DMS 273 treated with DMSO at 0.1 percent for 48 hours (cell line): Measurements from ENCODE around the gene ATAD3B.
"Not testable (repeated sequence)": the region's sequence is repeated elsewhere in the genome, so short reads cannot be mapped to it uniquely, and the experiment has no call there.

Source experiments
- DNase-seq: peaks from one replicate; lab custom pipeline; 2025; lab: John Stamatoyannopoulos, UW

ATAD3B gene

DNA sequence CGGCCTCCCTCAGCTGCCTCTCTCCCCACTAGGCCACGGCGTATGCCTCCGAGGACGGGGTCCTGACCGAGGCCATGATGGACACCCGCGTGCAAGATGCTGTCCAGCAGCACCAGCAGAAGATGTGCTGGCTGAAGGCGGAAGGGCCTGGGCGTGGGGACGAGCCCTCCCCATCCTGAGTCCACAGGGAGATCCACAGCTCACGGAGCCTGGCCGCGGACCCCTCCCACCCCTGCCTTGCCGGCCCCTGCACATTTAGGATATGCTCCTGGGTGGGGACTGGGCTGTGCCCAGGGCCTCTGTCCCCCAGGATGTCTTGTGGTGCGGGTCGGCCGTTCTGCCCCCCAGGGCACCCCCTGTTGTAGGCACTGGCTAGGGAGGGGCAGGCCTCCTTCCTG, 62.3 kb downstream of the ATAD3B start:
- DNase-seq, result not testable (repeated sequence)

DNA sequence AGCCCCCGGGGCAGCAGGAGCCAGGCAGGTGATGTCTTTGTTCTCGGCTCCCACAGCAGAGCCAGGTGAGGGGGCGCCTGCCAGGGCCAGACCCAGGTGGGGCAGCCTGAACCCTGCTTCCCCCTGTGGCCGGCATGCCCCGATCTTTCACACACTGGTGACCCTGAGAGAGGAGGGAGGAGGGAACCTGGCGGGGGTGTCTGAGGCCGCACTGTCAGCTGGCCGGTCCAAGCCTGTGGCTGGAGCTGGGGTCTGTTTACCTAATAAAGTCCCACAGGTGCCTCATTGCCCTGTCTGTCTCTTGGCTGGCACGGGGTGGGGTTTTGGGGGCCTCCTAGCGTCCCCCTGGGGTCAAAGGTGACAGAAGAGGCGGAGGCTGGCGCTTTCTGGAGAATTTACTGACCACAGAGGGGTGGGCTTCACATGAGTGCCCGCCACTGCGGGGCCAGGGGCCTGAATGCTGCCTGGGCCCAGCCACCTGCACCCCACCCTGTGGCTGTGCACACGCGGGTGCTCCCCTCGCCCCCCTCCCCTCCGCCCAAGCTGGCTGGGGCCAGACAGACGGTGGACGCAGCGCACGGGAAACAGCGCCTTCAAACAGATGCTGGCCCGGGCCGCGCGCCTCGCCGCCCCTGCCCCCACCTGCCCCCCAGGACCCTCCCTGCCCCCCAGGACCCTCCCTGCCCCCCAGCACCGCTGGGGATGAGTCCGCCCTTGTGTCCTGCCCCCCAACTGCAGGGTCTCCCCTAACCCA, 63.0 kb downstream of the ATAD3B start:
- no peak for DNase-seq

DNA sequence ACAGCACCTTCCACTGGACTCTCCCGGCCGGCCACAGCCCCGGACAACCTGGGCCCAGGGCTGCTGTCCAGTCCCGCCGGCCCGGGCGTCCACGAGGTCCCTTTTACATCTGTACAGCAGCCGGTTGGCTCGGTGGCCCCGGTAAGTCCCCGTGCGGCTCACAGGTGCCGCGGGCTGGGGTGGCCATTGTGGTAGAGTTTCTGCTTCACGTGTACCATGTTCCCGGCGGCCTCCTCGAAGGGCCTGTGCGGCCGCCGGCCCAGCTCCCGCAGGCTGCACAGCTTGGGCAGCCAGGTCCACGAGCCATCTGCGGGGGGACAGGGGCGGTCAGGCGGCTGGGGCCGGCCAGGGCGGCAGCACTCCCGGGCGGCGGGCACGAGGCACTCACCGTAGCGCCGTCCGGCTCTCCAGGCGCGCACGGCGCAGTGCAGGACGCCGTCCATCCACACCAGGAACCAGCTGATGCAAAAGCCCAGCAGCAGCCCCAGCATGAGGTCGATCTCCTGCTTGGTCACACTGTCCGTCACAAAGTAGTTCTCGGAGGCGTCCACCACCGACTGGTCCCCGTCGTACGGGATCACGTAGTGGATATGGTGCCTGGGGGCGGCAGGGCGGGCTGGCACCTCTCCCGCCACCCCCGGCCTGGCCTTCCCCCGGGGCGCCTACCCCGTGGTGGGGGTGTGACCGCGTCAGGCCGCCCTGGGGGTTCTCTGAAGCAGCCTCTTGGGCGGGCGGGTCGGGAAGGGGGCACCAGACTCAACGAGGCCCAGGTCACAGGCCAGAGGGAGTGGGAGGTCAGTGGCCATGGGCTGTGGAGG, 63.8 kb downstream of the ATAD3B start:
- DNase-seq, result no peak

DNA sequence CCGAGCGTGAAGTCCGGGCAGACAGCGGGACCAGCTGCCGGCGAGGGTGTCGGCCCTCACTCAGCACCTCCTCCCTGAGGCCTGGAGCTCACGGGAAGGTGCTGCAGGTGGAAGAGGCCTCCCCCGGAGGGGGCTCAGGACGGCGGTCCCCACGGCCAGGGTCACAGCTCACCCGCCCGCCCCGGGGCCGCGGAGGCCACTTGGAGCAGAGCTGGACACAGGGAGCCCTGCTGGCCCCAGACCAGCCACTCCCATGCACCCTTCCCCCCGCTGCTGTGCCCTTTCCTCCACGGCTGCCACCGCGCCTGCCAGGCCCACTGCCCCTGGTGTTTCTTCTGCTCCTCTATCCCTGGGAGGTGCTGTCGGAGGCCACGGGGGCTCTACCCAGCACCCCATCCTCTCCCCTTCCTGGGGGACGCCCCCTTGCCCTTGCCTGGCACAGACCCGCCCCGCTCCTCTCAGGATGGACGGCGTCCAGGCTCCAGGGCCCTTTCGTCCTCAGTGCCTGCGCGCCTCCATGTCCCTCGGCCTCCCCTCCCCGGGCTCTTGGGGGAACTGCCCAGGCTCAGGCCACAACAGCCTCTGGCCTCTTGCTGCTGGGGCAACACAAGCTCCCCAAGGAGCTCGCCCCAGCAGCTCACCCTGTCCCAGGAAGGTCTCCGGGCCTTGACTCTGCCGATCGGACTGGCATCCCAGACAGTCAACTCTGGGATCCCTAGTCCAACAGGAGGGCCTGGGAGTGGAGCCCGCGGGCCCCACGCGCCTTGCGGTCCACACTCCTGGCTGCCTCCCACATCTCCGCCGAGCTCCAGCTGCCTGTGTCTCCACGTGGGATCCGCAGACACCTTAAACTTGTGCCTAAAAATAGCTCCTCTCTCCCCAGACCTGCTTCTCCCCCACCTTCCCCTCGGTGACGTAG, 64.7 kb downstream of the ATAD3B start:
- no peak for DNase-seq

DNA sequence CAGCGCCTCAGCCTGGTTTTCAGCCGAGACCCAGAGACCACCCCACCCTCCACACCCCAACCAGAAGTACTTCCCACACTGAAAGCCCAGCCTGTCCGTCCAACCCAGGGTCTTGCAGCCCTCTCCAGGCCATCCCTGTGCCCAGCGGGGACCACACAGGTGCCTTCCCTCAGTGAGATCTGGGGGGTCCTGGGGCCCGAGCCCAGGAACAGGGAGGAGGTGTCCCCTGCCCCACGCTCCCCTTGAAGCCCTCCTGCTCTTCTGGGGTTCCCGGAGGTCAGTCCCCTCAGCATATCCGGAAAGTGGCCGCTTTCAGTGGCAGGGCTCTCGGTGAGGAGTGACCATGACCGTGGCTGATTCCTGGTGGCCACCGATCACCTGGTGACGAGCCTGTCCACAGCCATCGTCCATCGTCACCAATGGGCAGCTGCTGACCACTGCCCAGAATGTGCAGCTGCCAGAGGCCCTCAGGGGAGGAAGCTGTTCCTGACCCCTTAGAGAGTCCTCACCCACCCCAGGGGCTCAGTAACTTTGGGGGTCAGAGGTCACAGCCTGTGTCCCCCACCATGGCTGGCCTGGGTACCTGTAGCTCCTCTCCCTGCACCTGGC, 65.5 kb downstream of the ATAD3B start:
- no peak for DNase-seq

DNA sequence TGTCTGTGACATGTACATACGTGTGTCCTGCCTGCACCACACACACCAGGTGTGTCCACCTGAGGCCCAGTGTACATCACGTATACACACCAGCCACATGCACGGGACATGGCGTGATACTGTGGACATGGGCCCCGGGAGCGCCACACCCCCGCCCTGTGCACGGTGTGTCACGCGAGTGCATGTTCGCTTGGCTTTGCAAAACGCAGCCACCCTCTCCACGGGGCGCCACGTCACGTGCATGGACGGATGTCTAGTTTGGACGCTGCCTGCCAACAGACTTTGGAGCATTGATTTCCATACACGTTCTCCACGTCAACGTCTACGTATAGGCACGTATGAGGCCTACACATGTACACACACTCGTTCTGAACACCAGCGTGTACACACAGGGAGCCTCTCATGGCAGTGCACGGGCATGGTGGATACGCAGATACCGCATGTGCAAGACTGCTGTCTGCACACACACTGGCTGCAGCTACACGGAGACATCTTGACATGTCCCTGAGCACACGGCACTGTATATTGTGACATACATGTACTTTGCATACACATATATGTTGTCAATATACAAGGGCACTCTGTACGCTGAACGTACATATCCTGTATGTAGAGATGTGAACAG, 66.2 kb downstream of the ATAD3B start:
- DNase-seq, result no peak

DNA sequence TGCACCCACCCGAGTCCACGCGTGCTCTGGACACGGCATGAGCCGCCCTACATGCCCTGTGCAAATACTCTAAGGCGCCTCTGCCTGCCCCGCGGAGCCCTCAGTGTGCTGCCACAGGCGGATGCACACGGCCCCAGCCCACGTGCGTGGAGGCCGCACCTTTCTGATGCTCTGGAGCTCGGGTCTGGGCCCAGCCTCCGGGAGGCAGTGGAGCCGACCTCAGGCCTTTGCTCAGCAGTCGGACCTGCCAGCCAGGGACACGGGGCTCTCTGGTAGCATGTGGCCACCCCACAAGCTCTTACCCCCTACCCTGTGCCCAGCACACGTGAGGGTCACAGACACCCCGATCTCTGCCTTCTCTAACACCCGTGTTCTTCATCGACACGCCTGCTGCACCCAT, 66.8 kb downstream of the ATAD3B start:
- DNase-seq, result no peak

DNA sequence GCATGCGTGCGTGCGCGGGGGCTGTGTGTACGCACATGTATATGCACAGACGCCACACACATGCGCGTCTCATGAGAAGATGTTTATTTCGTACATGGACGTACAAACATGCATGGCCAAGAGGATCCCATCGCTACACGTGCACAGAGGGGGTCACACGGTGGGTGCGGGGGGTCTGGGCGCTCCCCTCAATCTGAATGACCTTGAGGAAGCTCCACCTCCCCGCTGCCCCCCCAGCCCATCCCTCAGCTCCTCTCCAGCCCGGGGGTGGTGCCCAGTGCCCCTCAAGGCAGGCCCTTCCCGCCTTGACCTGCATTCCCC, 67.4 kb downstream of the ATAD3B start:
- no peak for DNase-seq

DNA sequence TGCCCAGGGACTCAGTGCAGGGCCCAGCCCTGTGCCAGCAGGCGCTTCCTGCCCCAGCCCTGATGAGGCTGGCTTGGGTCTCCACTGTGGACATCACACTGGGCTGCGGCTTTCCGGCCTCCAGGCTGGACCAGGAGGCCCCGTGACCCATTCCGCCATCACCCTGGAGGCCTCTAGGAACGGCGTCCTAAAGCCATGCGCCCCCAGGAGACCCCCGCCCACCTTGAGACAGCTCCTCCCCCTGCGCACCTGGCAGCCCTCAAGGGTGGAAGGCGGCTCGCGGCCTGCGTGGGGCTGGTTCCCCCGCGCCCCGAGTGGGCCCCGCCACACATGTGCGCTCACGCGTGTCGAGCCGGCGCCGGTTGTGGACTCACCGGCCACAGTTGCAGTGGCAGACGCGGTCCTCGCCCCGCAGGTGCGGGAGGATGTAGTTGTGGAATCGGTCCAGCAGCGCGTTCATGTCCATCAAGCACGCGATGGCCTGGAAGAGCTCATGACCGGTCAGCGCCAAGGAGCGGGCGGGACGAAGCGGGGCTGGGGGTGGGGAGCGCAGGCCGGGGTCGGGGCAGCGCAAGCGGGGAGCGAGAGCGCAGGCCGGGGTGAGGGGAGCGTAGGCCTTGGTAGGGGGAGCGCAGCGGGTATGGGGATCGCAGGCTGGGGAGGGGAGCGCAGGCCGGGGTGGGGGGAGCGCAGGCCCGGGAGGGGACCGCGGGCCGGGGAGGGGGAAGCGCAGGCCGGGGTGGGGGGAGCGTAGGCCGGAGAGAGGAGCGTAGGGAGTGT, 67.9 kb downstream of the ATAD3B start:
- DNase-seq, result no peak

DNA sequence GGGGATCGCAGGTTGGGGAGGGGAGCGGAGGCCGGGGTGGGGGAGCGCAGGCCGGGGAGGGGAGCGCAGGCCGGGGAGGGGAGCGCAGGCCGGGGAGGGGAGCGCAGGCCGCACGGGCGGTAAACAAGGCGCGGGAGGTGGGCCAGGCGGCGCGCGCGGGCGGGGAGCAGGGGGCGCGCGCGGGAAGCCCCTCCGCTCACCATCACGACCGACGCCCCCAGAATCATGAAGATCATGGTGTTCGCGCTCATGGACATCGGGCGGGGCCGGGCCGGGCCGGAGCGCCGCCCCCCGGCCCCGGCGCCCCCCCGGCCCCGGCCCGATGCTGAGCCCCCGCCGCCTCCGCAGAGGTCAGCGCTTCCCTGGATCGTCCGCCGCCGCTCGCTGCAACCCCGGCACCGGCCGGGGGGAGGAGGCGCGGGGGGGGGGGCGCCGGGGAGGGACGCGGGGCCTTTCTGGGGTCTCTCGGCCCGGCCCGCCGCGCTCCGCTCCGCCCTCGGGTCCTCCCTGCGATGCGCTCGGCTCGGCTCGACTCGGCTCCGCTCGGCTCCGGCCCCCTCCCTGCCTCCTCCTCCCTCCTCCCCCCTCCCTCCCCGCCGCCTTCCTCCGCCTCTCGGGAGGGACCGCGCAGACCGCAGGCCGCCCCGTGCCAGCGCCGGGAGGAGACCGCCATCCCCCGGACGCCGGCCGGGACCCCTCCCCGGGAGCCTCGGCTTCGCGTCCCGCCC, 68.7 kb downstream of the ATAD3B start, which contains the start of gene TMEM240:
TMEM240 (minus strand) TSS at position 535 of the 728 bp plus-strand sequence; CDS start at position 257, 278 bp downstream.
- DNase-seq, result no peak

DNA sequence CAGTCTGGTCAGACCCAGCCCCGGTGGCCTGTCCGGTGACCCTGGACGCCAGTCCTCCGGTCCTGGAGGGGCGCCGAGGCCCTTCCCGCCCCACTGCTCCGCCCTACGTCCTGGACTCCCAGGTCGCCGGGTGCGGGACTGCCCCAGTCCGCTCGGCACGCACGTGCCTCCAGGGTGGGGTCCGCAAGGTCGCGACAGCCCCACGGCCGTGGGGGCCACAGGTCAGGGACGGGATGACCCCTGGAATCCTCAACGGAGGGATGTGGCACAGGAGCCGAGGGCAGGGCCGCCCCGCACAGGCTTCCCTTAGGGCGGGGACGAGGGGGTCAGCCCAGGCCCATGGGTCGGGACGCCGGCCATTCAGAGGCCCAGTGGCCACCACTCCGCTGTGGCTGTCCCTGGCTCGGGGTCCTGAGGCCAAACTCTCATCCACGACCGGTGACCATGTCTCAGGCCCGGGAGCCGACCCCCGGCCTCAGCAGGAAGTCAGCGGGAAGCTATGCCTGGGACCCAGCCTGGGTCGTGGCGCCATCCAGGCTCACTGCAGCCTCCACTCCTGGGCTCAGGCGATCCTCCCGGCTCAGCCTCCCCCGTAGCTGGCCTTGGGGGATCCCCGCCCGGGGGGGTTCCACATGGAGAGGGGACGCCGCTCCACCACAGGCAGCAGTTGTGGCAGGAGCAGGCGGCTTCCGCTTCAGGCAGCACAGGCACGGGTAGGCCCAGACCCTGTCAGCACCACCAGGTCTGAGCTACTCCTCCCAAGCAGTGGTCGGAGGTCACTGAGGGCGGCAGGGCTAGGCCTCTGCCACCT, 69.5 kb downstream of the ATAD3B start:
- DNase-seq, result no peak

DNA sequence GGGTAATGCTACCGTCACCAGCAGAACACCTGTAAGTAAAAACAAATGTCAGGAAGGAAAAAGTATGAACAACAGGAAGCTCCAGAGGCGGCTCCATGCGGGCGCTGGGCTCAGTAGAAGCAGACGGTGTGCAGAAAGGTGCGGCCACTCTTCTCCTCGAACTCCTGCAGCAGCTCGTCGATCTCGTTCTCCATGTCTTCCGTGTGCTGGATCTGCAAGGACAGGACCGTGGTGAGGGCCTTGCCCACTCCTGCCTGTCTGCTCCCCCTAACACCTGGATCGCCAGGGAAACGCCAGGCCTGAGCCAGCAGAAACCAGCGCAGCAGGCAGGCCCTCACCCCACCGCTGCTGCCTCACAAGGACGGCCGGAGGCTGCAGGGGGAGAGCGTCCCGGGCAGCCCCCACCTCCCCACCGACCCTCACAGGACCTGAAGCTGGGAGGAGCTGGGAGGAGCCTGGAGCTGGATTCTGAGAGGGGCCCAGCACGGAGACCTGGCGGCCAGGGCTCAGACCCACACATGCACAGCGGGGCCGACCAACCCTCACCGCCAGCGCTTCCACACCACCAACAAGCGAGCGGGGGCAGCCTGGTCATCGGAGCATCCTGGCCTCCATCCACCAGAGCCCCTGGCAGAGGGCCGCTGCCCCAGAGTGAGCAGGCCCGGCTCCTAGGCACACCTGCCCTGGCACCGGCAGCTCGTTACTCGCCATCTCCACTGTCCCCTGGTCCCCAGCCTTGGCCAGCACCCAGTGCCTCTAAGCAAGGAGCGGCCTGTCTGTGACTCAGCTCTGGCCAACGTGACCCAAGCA, 70.6 kb downstream of the ATAD3B start:
- DNase-seq, result no peak

DNA sequence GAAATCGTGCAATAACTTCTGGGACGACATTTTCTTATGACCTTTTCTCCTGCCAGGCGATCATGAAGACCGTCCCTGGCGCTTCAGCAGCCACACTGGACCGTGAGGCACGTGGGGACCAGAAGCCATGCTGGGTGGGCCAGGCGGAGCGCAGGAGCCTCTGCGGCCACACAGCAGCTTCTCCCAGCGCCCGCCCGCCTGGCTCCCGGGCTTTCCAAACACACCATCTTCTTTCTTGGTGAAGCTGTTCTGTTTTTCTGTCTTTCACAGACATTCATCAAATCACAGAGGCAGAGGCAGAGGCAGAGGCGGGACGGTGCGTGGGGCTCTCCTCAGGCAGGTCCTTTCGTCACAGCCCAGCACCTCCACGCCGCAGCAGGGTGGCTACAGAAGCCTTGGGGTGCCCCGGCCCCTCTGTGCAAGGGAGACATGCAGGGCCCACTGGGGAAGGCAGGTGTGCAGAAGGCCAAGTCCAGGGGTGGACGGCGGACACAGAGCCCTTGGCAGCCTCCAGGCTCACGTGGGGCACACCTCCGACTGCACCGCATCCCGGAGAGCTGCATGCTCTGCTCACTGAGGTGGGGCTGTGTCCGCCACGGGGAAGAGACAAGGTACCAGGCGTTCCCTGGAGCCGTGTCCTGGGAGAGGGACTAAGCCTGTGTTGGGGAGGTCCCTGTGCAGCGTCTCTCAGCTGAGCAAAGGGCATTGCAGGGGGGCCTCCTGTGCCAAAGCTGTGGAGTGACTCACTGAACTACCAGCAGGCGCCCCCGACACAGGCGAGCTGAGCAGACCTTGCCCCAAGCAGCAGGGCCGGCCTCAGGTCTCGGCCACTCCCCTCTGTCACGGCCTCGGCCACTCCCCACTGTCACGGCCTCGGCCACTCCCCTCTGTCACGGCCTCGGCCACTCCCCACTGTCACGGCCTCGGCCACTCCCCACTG, 71.5 kb downstream of the ATAD3B start:
- no peak for DNase-seq

DNA sequence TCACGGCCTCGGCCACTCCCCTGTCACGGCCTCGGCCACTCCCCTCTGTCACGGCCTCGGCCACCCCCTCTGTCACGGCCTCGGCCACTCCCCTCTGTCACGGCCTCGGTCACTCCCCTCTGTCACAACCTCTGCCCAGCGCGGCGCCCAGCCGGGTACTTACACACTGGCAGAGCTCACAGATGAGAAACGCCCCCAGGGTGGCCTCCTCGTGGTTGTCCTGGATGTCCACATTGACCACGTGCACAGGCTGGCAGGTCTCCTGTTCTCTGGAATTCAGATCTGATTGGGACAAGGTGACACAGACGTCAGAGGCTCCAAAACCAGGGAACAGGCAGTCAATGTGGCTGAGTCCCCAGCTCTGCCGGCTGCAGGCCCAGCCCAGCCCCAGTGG, 72.1 kb downstream of the ATAD3B start:
- DNase-seq, result no peak

DNA sequence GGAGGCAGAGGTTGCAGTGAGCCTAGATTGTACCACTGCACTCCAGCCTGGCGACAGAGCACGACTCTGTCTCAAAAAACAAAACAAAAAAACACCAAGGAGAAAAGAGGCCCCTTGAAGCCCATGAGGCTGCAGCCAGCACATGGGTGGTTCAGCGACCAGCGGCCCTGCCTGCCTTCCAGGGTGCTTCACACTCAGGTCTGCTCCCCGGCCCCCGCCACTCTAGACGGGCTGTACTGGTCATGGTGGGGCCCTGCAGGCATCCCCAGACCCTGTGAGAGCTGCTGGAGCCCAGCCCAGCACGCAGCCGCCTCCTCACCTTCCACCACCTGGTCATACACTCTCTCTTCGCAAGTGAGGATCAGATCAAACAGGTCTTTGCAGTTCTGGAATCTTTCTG, 73.0 kb downstream of the ATAD3B start:
- DNase-seq, result no peak
